NCI-H1436 (cell line): ENCODE measurements around the gene TIAM1.

Source experiments
- DNase-seq: peaks from one replicate; lab custom pipeline; 2025; lab: John Stamatoyannopoulos, UW

The TIAM1 gene

DNA sequence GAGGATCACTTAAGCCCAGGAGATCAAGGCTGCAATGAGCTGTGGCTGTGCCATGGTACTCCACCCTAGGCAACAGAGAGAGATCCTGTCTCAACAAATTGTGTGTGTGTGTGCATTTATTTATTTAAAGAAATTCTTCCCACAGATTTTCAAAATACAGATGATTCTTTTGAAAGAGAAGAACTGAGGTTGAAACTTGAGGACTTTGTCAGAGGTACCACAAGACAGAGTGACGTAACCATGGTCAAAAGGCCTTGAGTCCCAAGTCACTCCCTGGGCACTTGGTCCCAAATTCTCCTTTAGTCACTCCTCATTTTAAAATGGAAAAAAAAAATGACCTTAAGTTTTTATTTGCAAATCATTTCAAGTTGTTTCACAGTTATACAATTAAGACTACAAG, 57.4 kb downstream of the TIAM1 start:
- no peak for DNase-seq

- no peak for DNase-seq
These were observed 59.2 kb downstream of the TIAM1 start for GRCh38 chr21:31284797-31285397.

DNA sequence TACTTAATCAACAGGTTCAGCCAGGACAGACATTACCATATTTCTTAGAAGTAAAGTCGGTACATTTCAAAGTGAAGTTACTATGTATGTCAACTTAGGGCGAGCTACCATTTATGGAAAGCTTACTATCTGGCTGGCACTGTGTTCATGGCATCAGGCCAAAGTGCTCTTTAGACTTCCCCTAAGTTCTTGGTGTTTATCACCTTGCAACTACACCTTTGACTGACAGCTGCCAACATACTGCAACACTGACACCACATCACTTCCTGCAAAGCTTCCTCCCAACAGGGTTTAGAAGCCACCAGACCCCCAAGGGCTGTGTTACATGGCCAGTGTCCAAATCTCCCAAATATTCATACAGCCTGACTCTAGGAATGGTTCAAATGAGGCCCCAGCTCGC, 61.0 kb downstream of the TIAM1 start:
- no peak for DNase-seq

GRCh38 chr21:31282095-31282709, 61.9 kb downstream of the TIAM1 start:
- DNase-seq, result no peak

GRCh38 chr21:31281561-31281960, 62.5 kb downstream of the TIAM1 start:
- DNase-seq, result no peak

GRCh38 chr21:31279986-31280385, 64.1 kb downstream of the TIAM1 start:
- DNase-seq, result no peak

- no peak for DNase-seq
These were observed 64.8 kb downstream of the TIAM1 start for GRCh38 chr21:31279214-31279613.

- no peak for DNase-seq
These were observed 65.4 kb downstream of the TIAM1 start for GRCh38 chr21:31278511-31279130.

- no peak for DNase-seq
These were observed 67.4 kb downstream of the TIAM1 start for GRCh38 chr21:31276663-31277062.

DNA sequence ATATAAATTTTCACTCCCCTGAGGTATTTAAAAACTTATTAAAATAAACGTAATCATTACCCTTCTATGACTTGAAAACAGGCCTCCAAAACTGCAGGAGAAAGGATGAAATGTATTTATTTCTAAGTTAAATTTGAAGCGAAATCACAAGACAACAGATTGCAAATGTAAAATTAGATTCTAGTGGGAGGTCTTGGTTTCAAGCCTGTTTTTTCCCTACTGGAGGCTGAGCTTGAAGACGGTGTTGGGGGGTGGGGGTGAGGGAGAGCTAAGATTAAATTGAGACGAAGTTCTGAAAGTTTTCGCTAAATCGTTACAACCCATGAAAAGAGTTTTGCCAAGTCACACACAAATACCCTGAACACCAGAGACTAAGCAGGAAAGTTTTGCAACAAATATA, 68.2 kb downstream of the TIAM1 start:
- no peak for DNase-seq

GRCh38 chr21:31273278-31273677, 70.8 kb downstream of the TIAM1 start:
- no peak for DNase-seq

- DNase-seq, result no peak
These were observed 76.0 kb downstream of the TIAM1 start for GRCh38 chr21:31268090-31268489.

DNA sequence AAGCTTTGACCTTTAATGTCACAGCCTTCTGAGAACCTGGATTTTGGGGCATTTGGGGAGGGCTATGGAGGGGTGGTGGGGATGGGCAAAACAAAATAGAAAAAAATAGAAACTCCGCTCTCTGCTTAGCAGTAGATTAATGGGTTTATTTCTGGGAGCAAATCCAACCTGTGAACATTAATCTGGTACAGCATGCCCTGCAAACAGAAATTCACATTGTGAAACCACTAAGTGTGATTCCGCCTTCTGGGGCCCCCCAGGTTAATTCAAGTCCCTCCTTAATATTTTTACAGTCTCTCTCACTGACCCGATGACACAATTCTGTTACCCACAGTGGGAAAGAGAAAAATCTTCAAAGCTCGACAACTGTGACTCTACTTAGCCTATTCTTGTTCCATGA, 76.4 kb downstream of the TIAM1 start:
- no peak for DNase-seq

DNA sequence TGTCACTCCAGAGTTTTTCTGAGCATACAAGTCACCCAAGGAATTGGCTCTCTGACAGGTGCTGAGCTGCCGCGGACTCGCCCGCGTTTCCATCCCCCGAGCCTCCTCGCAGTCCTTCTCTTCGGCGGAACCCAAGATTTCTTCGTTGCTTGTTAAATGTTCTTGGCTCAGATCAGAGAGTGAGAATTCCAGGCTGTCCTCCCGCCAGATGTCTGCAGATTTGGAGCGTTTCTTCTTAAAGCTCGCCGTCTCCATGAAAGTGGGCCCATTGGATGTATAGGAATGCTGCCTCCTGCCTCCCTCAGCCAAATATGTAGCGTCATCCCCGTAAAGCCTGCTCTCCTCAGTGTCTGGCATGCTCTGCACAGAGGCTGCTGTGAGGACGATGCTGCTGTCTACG, 77.8 kb downstream of the TIAM1 start:
- DNase-seq, result no peak

GRCh38 chr21:31265366-31266013, 78.6 kb downstream of the TIAM1 start:
- no peak for DNase-seq

DNA sequence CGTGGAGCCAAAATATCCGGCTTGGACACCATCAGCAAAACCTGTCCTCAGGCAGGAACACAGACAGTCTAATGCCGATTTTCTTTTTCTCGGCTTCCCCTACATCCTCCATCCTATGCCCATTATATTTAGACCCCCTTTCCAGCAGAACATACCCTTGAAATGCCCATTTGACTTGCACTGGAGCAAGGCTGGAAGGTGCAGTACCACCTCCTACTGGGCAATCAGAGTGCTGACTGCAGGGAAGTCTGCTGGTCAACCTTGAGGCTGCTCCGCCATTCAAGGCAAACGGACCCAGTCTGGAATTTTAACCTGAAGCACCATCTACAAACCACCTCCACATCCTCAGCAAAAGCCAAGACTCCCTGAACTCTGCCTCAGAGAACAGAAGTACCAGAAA, 79.5 kb downstream of the TIAM1 start:
- DNase-seq, result no peak

DNA sequence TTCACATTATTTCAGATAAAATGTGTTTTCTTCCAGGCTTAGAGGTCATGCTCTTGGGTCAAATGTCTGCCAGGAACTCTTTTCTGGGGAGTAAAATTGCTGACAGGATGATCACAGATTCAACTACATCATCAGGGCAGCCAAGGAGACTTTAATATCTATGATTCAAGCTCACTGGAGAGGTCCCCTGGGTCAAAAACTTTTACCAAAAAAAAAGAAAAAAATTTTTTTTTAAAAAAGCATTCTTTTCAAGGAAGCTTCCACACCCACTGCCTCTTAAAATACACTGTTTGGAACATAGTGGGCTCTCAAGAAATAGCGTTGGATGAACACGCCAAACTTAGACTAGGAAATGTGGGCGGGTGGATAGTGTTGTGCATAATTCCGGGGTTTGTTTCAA, 81.3 kb downstream of the TIAM1 start:
- no peak for DNase-seq

- no peak for DNase-seq
These were observed 82.3 kb downstream of the TIAM1 start for GRCh38 chr21:31261759-31262158.

DNA sequence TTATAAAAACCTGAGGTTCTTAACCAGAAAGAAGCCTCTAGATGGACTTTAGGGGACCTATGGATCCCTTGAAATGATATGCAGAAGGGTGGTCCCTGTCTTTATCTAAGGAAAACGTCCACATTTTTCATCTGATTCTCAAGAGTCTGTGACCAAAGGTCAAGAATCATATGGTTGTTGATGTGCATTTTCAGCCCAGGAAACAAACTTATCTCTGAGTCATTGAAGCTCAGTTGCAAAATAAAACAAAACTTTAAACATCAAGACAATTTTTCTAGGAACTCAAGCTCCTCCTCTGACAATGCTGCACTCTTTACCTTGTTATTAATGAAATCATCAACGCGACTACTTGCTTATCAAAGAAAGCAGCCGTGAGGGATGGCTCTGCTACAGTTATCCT, 83.3 kb downstream of the TIAM1 start:
- no peak for DNase-seq

DNA sequence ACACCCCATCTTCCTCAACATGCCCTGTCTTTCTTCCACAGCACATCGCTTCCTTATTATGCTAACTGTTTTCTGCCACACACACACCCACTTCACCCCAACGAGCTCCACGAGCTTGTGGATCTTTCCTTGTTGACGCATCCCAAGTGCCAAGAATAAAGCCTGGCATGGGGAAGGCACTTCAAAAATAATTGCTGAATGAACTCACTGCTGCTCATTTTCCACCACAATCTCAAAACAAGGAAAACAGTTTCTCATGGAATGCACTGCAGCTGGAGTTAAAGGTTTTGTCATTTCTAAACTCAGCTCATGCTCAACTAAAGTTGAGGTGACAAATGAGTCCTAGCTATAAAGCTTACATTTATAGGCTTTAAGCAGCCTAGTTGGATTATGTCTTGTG, 86.0 kb downstream of the TIAM1 start:
- no peak for DNase-seq

DNA sequence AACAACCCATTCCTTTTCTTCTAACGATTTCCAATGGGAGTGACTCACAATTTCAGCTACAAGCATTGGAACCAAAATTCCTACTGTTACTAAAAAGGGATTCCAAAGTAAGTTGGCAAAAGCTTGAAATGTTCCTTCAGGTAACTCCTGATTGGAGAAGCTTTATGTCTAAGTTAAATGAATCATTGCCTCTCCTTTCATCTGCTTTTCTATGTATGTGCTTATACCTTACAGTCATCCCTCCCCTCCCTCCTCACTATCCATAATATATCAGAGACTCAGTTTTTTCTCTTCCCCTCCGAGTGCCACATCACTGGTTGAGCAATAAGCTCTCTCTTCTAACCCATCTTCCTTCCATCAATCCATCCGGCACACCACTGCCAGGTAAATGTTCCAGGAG, 86.8 kb downstream of the TIAM1 start:
- no peak for DNase-seq

DNA sequence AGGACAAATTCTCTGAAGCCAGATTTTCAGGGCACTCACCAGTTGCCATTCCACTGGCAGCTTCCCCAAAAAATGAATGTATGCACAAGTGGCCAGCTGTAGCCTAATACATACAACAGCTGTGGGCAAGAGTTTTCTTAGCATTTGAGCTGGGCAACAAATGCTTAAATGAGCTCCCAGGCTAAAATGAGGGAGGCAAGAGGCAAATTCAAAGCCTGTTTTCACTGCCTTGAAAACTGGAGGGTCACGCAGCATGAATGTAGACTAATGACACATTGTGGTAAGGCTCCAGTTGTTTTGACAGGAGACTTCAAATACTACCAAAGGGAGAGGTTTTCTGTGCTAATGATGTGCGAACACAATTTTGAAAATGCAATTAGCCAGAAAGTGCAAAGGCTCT, 88.2 kb downstream of the TIAM1 start:
- DNase-seq, result no peak

DNA sequence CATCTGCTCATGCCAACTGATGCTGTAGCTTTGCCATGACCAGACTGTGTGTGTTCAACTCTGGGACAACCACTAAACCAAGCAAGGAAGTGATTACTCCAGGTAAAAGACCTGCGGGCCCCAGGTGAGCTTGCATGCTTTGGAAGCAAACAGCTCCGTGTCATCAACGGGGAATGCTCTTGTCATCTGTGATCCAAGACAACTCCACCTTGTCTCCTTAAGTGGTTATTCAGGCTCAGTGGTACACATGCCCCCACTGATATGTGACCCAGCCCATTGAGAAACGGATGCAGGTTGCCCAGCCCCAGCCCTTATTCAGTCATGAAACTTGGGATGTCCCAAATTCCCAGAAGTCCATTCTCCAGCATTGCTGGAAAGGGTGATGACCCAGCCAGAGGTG, 89.0 kb downstream of the TIAM1 start:
- DNase-seq, result no peak
